Smooth muscle cell (in vitro differentiated cells): Measurements from ENCODE around the gene GPR176. TPM values are rescaled to one million over a fixed set of nuclear protein-coding genes. Genes with fewer than 3 reads are reported as not detected.

Source experiments
- DNase-seq: peaks from one replicate; lab custom pipeline; 2025; ENCODE audit not compliant: unreplicated experiment; lab: John Stamatoyannopoulos, UW
- H2AFZ ChIP-seq: fragments of 200-600 bp; sonication (generic); 2 replicates; pipeline ENCODE4 v1.6.0; 2016; ENCODE audit warnings: antibody characterized with exemption, low read depth, mild to moderate bottlenecking
- H3F3A ChIP-seq: fragments of 200-600 bp; sonication (generic); 2 replicates; pipeline ENCODE4 v1.6.0; 2017; ENCODE audit warnings: antibody characterized with exemption, low read depth
- H3K27ac ChIP-seq: fragments of 200-600 bp; sonication (generic); 2 replicates; pipeline ENCODE4 v1.5.1; 2016; ENCODE audit warnings: low read depth, mild to moderate bottlenecking
- H3K27me3 ChIP-seq: fragments of 200-600 bp; sonication (generic); 2 replicates; pipeline ENCODE4 v1.6.1; 2016; ENCODE audit warnings: low read depth, mild to moderate bottlenecking
- H3K36me3 ChIP-seq: fragments of 200-600 bp; sonication (generic); 2 replicates; pipeline ENCODE4 v1.5.1; 2016; ENCODE audit warnings: low read depth
- H3K4me1 ChIP-seq: fragments of 200-600 bp; sonication (generic); 2 replicates; pipeline ENCODE4 v1.5.1; 2016; ENCODE audit warnings: low read depth
- H3K4me2 ChIP-seq: fragments of 200-600 bp; sonication (generic); 2 replicates; pipeline ENCODE4 v1.6.0; 2016; ENCODE audit warnings: mild to moderate bottlenecking
- H3K4me3 ChIP-seq: fragments of 200-600 bp; sonication (generic); 2 replicates; pipeline ENCODE4 v1.5.1; 2016; ENCODE audit warnings: mild to moderate bottlenecking
- H3K79me2 ChIP-seq: fragments of 200-600 bp; sonication (generic); 2 replicates; pipeline ENCODE4 v1.6.0; 2016; ENCODE audit warnings: low read depth, mild to moderate bottlenecking
- H3K9ac ChIP-seq: fragments of 200-600 bp; sonication (generic); 2 replicates; pipeline ENCODE4 v1.6.0; 2016; ENCODE audit warnings: low read depth
- H3K9me3 ChIP-seq: fragments of 200-600 bp; sonication (generic); replicated peaks from 2 replicates; pipeline ENCODE4 v1.5.1; 2016; ENCODE audit warnings: low read depth
- H4K20me1 ChIP-seq: fragments of 200-600 bp; sonication (generic); 2 replicates; pipeline ENCODE4 v1.6.0; 2016; ENCODE audit warnings: low read depth
- WGBS: methylation state at CpG from one replicate; pipeline ENCODE4 v1.1.7; 2016; ENCODE audit warnings: low lambda C conversion rate; 5-methylcytosine and 5-hydroxymethylcytosine counted together
- polyA plus RNA-seq: library from polyadenylated mRNA; unstranded; fragments of >200 nt; fragmentation: Nextera tagmentation; extraction: Ambion mirVana; gene quantifications from 2 replicates; pipeline ENCODE4 v1.2.1, GENCODE V29; 2016
- total RNA-seq: library from RNA; depleted of rRNA; stranded (reverse); fragments of >200 nt; gene quantifications from 2 replicates; pipeline ENCODE4 v1.2.3, GENCODE V29; 2014
- TF ChIP-seq, protein P1 (sequence below): fragments of 200-600 bp; sonication (generic); IDR thresholded peaks from 2 replicates; pipeline ENCODE4 v1.5.1; 2017; ENCODE audit warnings: borderline replicate concordance, mild to moderate bottlenecking, antibody characterized with exemption; ENCODE audit not compliant: insufficient read depth, poor library complexity, severe bottlenecking

The GPR176 gene
- total and polyA plus RNA-seq, 2 experiments from 2014 or later: 20.0 to 22.4 TPM

DNA sequence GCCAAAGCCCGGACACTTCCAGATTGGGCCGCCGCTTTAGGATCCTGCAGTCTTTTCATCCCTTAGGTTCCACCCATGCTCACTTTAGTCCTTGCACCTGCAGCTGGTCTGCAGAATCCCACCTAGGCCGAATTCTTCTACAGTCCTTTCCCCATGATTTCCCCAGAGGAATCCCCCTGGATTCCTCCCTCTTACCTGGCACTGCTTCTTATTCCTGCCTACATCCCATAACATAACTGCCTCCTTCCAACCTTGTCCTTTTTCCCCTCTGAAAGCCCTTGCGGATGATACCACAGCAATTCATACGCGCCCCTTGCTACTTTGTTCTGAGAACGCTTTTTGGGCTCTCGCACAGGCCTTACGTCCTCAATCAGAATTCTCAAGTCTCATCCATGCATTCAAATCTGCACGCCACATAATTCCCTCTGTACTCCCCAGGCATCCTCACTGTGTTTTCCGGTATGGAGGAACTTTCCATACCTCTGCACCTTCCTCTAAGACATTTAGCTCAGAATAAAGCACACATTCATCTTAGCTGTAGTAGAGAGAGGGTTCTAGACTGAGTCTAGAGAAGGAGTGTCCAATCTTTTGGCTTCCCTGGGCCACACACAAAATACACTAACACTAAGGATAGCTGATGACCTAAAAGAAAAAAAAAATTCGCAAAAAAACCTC is 14.5 kb upstream of the GPR176 start:
- Histone ChIP-seq H3K27ac (peak overlapping the region; percentile 91), H3K27me3 (no peaks in the 10 kb centered on the region), H2AFZ (peak overlapping the region; percentile 77), H3K4me2 (peak overlapping the region; percentile 95), H3K9ac (peak overlapping the region; percentile 84), H3K79me2 (peaks cover 51% of the 10 kb centered on the region), H3K4me1 (peaks cover 24% of the 10 kb centered on the region), H3K4me3 (peak overlapping the region; percentile 76), H3F3A (peaks cover 6% of the 10 kb centered on the region), H3K36me3 (peaks cover 2% of the 10 kb centered on the region), H4K20me1 (peaks cover 28% of the 10 kb centered on the region), H3K9me3 (no peaks in the 10 kb centered on the region)
- TF ChIP-seq, protein P1, sequence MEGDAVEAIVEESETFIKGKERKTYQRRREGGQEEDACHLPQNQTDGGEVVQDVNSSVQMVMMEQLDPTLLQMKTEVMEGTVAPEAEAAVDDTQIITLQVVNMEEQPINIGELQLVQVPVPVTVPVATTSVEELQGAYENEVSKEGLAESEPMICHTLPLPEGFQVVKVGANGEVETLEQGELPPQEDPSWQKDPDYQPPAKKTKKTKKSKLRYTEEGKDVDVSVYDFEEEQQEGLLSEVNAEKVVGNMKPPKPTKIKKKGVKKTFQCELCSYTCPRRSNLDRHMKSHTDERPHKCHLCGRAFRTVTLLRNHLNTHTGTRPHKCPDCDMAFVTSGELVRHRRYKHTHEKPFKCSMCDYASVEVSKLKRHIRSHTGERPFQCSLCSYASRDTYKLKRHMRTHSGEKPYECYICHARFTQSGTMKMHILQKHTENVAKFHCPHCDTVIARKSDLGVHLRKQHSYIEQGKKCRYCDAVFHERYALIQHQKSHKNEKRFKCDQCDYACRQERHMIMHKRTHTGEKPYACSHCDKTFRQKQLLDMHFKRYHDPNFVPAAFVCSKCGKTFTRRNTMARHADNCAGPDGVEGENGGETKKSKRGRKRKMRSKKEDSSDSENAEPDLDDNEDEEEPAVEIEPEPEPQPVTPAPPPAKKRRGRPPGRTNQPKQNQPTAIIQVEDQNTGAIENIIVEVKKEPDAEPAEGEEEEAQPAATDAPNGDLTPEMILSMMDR: no peak
- DNase-seq: no peak
- 5% methylated on average over 13 of the region's 13 CpGs for WGBS

DNA sequence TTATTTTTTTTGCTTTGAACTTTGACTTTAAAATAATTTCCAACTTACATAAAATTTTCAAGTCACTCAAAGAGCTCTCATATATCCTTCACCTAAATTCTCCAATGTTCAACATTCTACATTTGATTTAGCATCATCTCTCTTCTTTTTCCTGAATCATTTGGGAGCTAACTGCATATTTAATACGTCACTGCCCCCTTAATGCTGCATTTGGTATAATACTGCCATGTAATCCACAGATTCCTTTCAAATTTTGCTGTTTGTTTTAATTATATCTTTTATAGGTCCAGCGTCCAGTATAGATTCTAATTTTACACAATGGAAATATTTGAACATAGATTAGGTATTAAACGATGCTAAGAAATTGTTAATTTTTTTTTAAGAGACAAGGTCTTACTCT is 11.5 kb upstream of the GPR176 start:
- peaks cover 25% of the 10 kb centered on the region for H3K79me2 ChIP-seq
- 79% methylated on average over 3 of the region's 3 CpGs for WGBS
- H3K4me1 ChIP-seq: peaks cover 15% of the 10 kb centered on the region
- H3K27me3 ChIP-seq: no peaks in the 10 kb centered on the region
- H3K27ac ChIP-seq: no peak overlapping the region
- H4K20me1 ChIP-seq: peaks cover 4% of the 10 kb centered on the region
- TF ChIP-seq, protein P1: peak; percentile 17
- H3K36me3 ChIP-seq: no peaks in the 10 kb centered on the region
- H3K4me3 ChIP-seq: no peak overlapping the region
- H3K9ac ChIP-seq: no peak overlapping the region
- no peaks in the 10 kb centered on the region for H3K9me3 ChIP-seq
- DNase-seq: no peak
- H2AFZ ChIP-seq: no peak overlapping the region
- H3F3A ChIP-seq: peaks cover 6% of the 10 kb centered on the region
- no peak overlapping the region for H3K4me2 ChIP-seq

DNA sequence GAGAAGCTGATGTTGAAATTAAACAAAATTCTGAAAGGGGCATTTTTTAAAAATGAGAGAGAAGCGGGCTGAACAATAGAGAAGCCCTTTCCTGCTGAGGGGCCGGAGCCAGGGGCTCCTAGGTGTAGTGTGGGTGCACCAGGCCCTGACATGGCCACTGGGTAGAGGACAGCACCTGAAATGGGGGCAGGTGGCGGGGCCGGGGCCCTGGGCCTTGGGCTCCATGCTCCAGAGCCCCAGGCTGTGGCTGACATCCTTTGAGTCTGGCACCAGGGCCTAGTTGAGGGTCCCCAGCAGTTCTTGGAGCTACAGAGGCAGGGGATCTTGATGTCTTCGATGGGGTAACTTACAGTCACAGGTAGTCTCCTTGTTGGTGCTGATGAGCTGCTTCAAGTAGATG is 6.5 kb upstream of the GPR176 start:
- Histone ChIP-seq H3F3A (peaks cover 6% of the 10 kb centered on the region), H3K9ac (no peak overlapping the region), H3K4me1 (peaks cover under 1% of the 10 kb centered on the region), H3K27me3 (no peaks in the 10 kb centered on the region), H3K36me3 (no peaks in the 10 kb centered on the region), H3K4me2 (no peak overlapping the region), H3K79me2 (no peaks in the 10 kb centered on the region), H3K4me3 (no peak overlapping the region), H4K20me1 (no peaks in the 10 kb centered on the region), H3K27ac (no peak overlapping the region), H3K9me3 (no peaks in the 10 kb centered on the region), H2AFZ (peak overlapping the region; percentile 77)
- WGBS: 95% methylated on average over 5 of the region's 5 CpGs
- TF ChIP-seq, protein P1: no peak
- DNase-seq: no peak

DNA sequence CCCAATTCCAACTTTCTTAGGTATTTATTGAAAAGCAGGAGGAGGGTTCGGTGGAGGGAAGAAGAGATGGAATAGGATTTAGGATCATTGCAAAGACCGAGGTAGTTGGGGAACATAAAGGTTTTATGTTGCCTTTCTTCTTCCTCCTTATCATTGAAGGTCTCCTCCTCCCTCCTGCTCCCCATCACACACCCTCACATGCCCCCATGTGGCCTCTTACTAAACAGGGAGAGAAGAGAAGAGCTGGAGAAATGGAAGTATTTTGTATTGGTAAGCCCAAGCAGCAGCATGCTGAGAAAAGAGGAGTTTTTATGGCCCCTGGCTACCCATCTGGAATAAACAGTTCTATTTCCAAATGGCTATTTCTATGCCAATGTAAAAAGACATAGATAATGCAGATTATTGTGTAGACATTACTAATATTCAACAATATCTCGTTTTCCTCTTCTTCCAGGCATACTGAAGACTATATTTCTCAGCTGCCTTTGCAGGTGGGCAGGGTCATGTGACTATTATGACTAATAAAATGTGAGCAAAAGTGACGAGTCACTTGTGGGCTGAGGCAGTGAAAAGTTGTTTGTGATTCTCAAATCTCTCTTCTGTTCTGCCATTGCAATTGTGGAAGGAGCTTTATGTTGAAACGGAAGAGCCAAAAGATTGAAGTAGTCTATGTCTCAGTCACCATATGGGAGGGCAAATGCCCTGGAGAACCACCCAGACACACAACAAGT is 5.2 kb upstream of the GPR176 start:
- DNase-seq: no peak
- Histone ChIP-seq H3K4me1 (peaks cover 5% of the 10 kb centered on the region), H3K27me3 (no peaks in the 10 kb centered on the region), H3K4me3 (no peak overlapping the region), H3K79me2 (no peaks in the 10 kb centered on the region), H3K9me3 (no peaks in the 10 kb centered on the region), H2AFZ (peak overlapping the region; percentile 77), H3K9ac (no peak overlapping the region), H3K27ac (peak overlapping the region; percentile 78), H3K4me2 (no peak overlapping the region), H3F3A (peaks cover 12% of the 10 kb centered on the region), H4K20me1 (no peaks in the 10 kb centered on the region), H3K36me3 (no peaks in the 10 kb centered on the region)
- 72% methylated on average over 5 of the region's 5 CpGs for WGBS
- TF ChIP-seq, protein P1: no peak
